GM12878 (cell line): Measurements from ENCODE around the gene HIPK4. TPM values are rescaled to one million over a fixed set of nuclear protein-coding genes. Genes with fewer than 3 reads are reported as not detected.
"Not testable (repeated sequence)": the region's sequence is repeated elsewhere in the genome, so short reads cannot be mapped to it uniquely, and the experiment has no call there.

Source experiments
- ATAC-seq: fragments of 200-7000 bp; cut with Tn5 transposase; 3 replicates; pipeline ENCODE4 v1.9.1; 2020; ENCODE audit warnings: mild to moderate bottlenecking, moderate library complexity
- BruUV-seq: library from RNA; stranded (reverse); fragments of 400-500 nt; replicated peaks from 2 replicates; lab custom pipeline; 2021; lab: Mats Ljungman, UMichigan
- CTCF ChIA-PET: fragments of 300-600 bp; sonication (Branson Sonifier 250); formaldehyde crosslinking; extraction: SDS; loops from one replicate; lab custom pipeline; 2021; ENCODE audit warnings: inconsistent platforms; lab: Yijun Ruan, JAX
- POLR2A ChIA-PET: fragments of 350-600 bp; formaldehyde crosslinking; extraction: SDS; loops from one replicate; lab custom pipeline; 2021; ENCODE audit warnings: inconsistent platforms; lab: Charles Lee
- RAD21 ChIA-PET: fragments of 300-600 bp; sonication (Branson Sonifier 250); formaldehyde crosslinking; loops from one replicate; lab custom pipeline; 2023; ENCODE audit warnings: antibody characterized with exemption; ENCODE audit not compliant: unreplicated experiment; lab: Charles Lee
- SMC1A ChIA-PET: fragments of 300-600 bp; sonication (Branson Sonifier 250); formaldehyde crosslinking; loops from one replicate; lab custom pipeline; 2023; ENCODE audit not compliant: unreplicated experiment, uncharacterized antibody; lab: Charles Lee
- DNase-seq: peaks from one replicate; pipeline ENCODE4 v3.0.0-alpha.2; 2011; ENCODE audit warnings: low read depth, low spot score
- FAIRE-seq: peaks from 3 replicates; lab custom pipeline; 2011; peaks lifted over from hg19 to GRCh38; lab: Jason Lieb, UNC
- H2AFZ ChIP-seq: 2 replicates; pipeline ENCODE4 v1.6.0; 2011; ENCODE audit warnings: low read depth, low read length, control low read depth; ENCODE audit not compliant: control insufficient read depth
- H3K27ac ChIP-seq: 2 replicates; pipeline ENCODE4 v1.5.1; 2011; ENCODE audit warnings: control low read depth; ENCODE audit not compliant: control insufficient read depth, insufficient read depth
- H3K27me3 ChIP-seq, 2 experiments: replicated peaks in 1 of 2; 2 replicates each; pipeline versions ENCODE4 v1.6.0 to v1.6.1; 2011; ENCODE audit warnings: low read length in 1 of 2; ENCODE audit not compliant: control insufficient read depth in 2 of 2, insufficient read depth in 2 of 2
- H3K36me3 ChIP-seq, 2 experiments: 2 replicates each; pipeline ENCODE4 v1.5.1; 2011; ENCODE audit warnings: low read length in 1 of 2; ENCODE audit not compliant: control insufficient read depth in 2 of 2, insufficient read depth in 2 of 2
- H3K4me1 ChIP-seq: 2 replicates; pipeline ENCODE4 v1.6.1; 2011; ENCODE audit warnings: mild to moderate bottlenecking, low read length, moderate library complexity, mixed read lengths; ENCODE audit not compliant: control insufficient read depth, insufficient read depth
- H3K4me2 ChIP-seq: 2 replicates; pipeline ENCODE4 v1.6.0; 2011; ENCODE audit warnings: control low read depth; ENCODE audit not compliant: control insufficient read depth, insufficient read depth
- H3K4me3 ChIP-seq: fragments of 200-600 bp; sonication (generic); 2 replicates; pipeline ENCODE4 v1.5.1; 2016
- H3K79me2 ChIP-seq: 2 replicates; pipeline ENCODE4 v1.6.0; 2011; ENCODE audit warnings: low read length; ENCODE audit not compliant: control insufficient read depth, insufficient read depth
- H3K9ac ChIP-seq: 2 replicates; pipeline ENCODE4 v1.8.0; 2011; ENCODE audit warnings: low read length, control low read depth, mixed read lengths; ENCODE audit not compliant: control insufficient read depth, insufficient read depth
- H3K9me3 ChIP-seq: replicated peaks from 3 replicates; pipeline ENCODE4 v1.5.1; 2011; ENCODE audit warnings: mild to moderate bottlenecking, low read length; ENCODE audit not compliant: control insufficient read depth, insufficient read depth
- H4K20me1 ChIP-seq: 2 replicates; pipeline ENCODE4 v1.6.0; 2011; ENCODE audit not compliant: control insufficient read depth, insufficient read depth
- BMI1 ChIP-seq: fragments of 450-650 bp; IDR thresholded peaks from 2 replicates; pipeline ENCODE4 v1.6.1; 2016; ENCODE audit warnings: mild to moderate bottlenecking, moderate library complexity, borderline replicate concordance
- E2F8 ChIP-seq: fragments of 450-650 bp; IDR thresholded peaks from 2 replicates; pipeline ENCODE4 v1.6.1; 2018; ENCODE audit warnings: mild to moderate bottlenecking, low read depth, moderate library complexity; ENCODE audit not compliant: partially characterized antibody
- MEF2A ChIP-seq: IDR thresholded peaks from 2 replicates; pipeline ENCODE4 v1.6.1; 2011; ENCODE audit warnings: low read depth, mild to moderate bottlenecking, low read length, moderate library complexity; ENCODE audit not compliant: insufficient read depth
- MYC ChIP-seq: IDR thresholded peaks from 2 replicates; pipeline ENCODE4 v1.6.1; 2011; ENCODE audit warnings: mild to moderate bottlenecking, low read length, moderate library complexity, inconsistent platforms; ENCODE audit not compliant: insufficient read depth, insufficient replicate concordance, insufficient read length, severe bottlenecking
- PKNOX1 ChIP-seq: fragments of 450-650 bp; IDR thresholded peaks from 2 replicates; pipeline ENCODE4 v1.6.1; 2016; ENCODE audit warnings: mild to moderate bottlenecking
- PRDM15 ChIP-seq: fragments of 450-650 bp; formaldehyde crosslinking; IDR thresholded peaks from 2 replicates; pipeline ENCODE4 v1.4.0; 2020; ENCODE audit warnings: mild to moderate bottlenecking, moderate library complexity
- RAD51 ChIP-seq: fragments of 450-650 bp; IDR thresholded peaks from 2 replicates; pipeline ENCODE4 v1.6.1; 2016; ENCODE audit warnings: moderate library complexity, mild to moderate bottlenecking, inconsistent platforms
- SPI1 ChIP-seq: IDR thresholded peaks from 2 replicates; pipeline ENCODE4 v1.6.1; 2011; ENCODE audit warnings: low read depth, mild to moderate bottlenecking, low read length, moderate library complexity, borderline replicate concordance; ENCODE audit not compliant: insufficient read depth
- STAT1 ChIP-seq: fragments of 450-650 bp; conservative IDR thresholded peaks from 2 replicates; pipeline ENCODE4 v1.6.1; 2014; ENCODE audit warnings: antibody characterized with exemption, mild to moderate bottlenecking
- WGBS: methylation state at CpG from one replicate; pipeline ENCODE4 v1.1.6; 2016; ENCODE audit warnings: low lambda C conversion rate; ENCODE audit not compliant: insufficient replicate concordance, insufficient coverage; ENCODE audit errors: missing lambda C conversion rate; 5-methylcytosine and 5-hydroxymethylcytosine counted together
- in situ Hi-C: fragments of 300-500 bp; cut with MboI; formaldehyde crosslinking; loops from 9 replicates; pipeline ENCODE4 v1.14.3; 2018; ENCODE audit warnings: mixed read lengths
- intact Hi-C: fragments of 100-400 bp; cut with micrococcal nuclease; formaldehyde crosslinking; loops from one replicate; pipeline ENCODE4 v1.14.2; 2022; ENCODE audit not compliant: unreplicated experiment
- polyA plus RNA-seq, 11 experiments: library from polyadenylated mRNA; depleted of rRNA in 4 of 11; unstranded in 6 of 11; stranded (reverse) in 5 of 11; fragments of >200 nt; fragmentation: Nextera tagmentation in 4 of 11; fragmentation: Illumina TruSeq in 1 of 11; extraction: Ambion mirVana in 4 of 11; extraction: Trizol in 1 of 11; gene quantifications; 1 replicate in 1 of 11; 2 replicates in 10 of 11; pipeline versions ENCODE4 v1.2.1 to v1.2.3, GENCODE V29; 2011 to 2016; ENCODE audit warnings: inconsistent platforms in 2 of 11, missing spikeins in 2 of 11, low read depth in 1 of 11
- total RNA-seq, 4 experiments: library from RNA; depleted of rRNA in 3 of 4; stranded (reverse); fragments of >200 nt in 3 of 4; fragmentation: Illumina TruSeq in 1 of 4; extraction: Trizol in 1 of 4; gene quantifications; 2 replicates each; pipeline versions ENCODE4 v1.2.1 to v1.2.3, GENCODE V29; 2013 to 2021

Gene HIPK4
- total and polyA plus RNA-seq, 10 of the 15 experiments (the other 5 are each of a cell fraction or from before 2014, with no cell fraction given), result 0.07 to 0.13 (median 0.08) TPM; not detected in 7

GRCh38 chr19:40335101-40335500, 54.9 kb downstream of the HIPK4 start:
- BruUV-seq, result no TSS peak
- ChIA-PET SMC1A (no interaction called here), CTCF (interaction anchor here (0.9 kb wide), 1 partner anchor 30 kb away, joined by 3 read pairs; no protein-coding TSS in a partner anchor), RAD21 (no interaction called here), POLR2A (no interaction called here)
- no peaks in the 10 kb centered on the region for H3K27me3 ChIP-seq
- H3K9ac ChIP-seq, result no peak overlapping the region
- no peaks in the 10 kb centered on the region for H3K9me3 ChIP-seq
- no peaks in the 10 kb centered on the region; the same call in 1 of the 2 replicates for H3K79me2 ChIP-seq
- ATAC-seq (no peak), DNase-seq (no peak), FAIRE-seq (no peak)
- no peak overlapping the region for H3K4me2 ChIP-seq
- no peaks in the 10 kb centered on the region for H4K20me1 ChIP-seq
- intact Hi-C loops, result no loop called here
- H3K27ac ChIP-seq, result no peak overlapping the region
- H2AFZ ChIP-seq, result no peak overlapping the region
- peaks cover 15 to 18% of the 10 kb centered on the region in 2 experiments for H3K36me3 ChIP-seq
- H3K4me1 ChIP-seq, result peaks cover 5% of the 10 kb centered on the region
- TF ChIP-seq BMI1 (no peak), SPI1 (no peak), E2F8 (no peak), STAT1 (no peak), MEF2A (no peak), MYC (no peak), RAD51 (no peak), PKNOX1 (no peak), PRDM15 (CRISPR knock-in tag) (no peak)
- no peak overlapping the region for H3K4me3 ChIP-seq
- in situ Hi-C loops, result no loop called here

- H3K79me2 ChIP-seq, SMC1A ChIA-PET, in situ Hi-C loops, DNase-seq, H4K20me1 ChIP-seq, POLR2A ChIA-PET, intact Hi-C loops, BruUV-seq, H3K4me2 ChIP-seq, ATAC-seq, H2AFZ ChIP-seq, H3K4me1 ChIP-seq, FAIRE-seq, RAD21 ChIA-PET, H3K4me3 ChIP-seq, H3K9ac ChIP-seq, H3K27me3 ChIP-seq, H3K9me3 ChIP-seq, H3K27ac ChIP-seq: not testable (repeated sequence)
- CTCF ChIA-PET, result interaction anchor here (1.6 kb wide), 1 partner anchor 28 kb away, joined by 3 read pairs; no protein-coding TSS in a partner anchor
- WGBS, result 97% methylated on average over 6 of the region's 6 CpGs
- H3K36me3 ChIP-seq, result peaks cover 22 to 23% of the 10 kb centered on the region in 2 experiments
These were observed 56.9 kb downstream of the HIPK4 start for GRCh38 chr19:40333083-40333482.
